HUDEP-2 (cell line): ENCODE measurements around the gene FAM170B.

ENCODE experiments used
- DNase-seq, 76 experiments: peaks; one replicate each; lab custom pipeline; 2025; ENCODE audit not compliant: unreplicated experiment in 76 of 76; lab: John Stamatoyannopoulos, UW

The FAM170B gene

DNA sequence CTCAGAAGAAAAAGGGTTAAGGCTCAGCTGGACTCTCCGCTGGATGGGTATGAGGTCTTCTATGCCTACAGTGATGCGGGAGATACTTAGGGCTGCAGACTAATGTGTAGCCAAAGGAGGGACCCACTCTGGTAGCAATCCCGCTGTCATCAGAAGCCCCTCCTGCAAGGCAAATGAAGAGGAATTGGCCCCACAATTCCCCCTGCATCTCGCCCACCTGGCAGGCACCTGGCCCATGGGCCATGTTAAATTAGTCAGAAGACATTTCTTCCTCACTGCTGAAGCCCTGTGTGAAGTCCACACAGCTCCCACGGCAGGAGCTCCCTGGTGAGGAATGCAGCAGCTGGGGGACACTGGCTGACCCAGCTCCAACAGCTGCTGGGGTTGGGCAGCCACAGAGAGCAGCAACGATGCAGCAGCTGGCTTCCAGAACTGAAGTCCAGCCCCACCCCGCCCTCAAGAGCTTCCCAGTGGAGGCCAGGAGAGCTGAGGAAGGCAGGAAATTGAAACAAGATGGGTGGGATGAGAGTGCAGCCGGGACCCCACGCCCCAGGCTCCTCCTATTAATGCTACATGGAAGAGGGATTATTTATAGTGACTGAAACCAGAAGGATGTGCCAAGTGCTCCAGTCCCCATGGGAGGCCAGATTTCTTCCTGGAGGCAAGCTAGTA, 24.0 kb downstream of the FAM170B start:
- DNase-seq: no peak

DNA sequence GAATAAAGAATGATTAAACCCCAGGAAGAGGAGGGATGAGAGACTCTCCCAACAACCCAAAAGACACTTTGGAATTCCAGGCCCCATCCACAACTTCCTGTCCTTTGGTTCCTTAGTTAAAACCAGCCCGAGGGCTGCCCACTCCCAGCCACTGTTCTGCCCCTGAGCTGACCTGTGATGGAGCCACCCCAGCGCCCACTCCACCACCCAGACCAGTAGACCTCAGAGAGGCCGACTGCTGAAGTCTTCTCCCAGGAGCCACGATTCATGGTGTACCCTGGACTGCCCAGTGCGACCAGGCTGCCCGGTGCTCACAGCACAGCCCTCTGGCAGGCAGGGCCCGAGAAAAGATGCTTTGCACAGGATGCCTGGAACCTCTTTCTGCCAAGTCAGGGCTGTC, 25.2 kb downstream of the FAM170B start:
- no peak for DNase-seq

DNA sequence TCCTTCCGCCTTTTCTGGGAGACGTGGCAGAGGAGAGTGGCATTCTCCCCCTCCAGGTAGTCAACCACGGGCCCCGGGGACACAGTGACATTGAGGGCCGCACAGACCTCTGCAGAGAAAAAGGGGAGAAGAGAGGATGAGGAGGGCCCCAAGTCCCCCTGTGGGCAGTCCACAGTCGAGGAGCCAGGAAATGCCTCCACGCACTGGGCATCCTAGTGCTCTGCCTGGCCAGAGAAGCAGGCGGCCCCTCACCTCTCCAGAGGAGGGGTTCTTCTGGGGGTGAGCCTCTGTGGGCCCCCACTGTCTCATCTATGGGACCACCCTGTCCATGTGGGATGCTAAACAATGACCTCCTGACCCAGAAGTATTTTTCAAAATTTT, 25.9 kb downstream of the FAM170B start:
- no peak for DNase-seq

DNA sequence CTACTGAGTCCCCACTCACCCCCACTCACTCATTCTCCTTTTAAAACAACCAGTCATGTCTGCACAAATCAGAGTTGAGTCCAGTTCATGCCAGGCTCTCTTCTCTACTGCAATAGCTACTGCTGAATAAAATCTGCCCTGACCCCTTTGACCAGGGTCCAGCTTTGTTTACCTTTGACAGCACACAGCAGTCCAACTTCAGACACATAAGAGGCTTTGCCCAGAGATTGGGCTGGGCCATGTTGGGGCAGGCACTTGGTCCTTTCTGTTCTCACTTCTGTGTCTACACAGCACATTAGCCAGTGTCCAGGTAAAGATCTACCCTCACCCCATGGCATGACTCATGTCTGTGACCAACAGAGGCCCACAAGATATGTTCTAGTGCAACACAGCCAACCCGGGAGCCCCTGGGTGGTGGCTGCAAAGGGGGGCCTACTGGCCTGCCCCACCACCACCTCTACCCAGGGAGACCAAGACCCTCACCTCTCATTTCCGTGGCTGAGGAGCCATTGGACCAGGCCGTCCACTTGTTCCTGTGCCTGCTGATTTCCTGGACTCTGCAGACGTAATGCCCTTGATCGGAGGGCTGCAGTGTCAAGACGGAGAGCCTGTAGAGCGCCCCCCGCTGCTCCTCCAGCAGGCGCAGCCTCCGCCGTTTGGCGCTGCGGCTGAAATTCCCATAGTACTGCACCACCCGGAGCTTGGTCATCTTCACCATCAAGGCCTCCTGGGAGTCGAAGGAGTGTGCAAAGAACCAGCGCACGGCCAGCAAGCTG, 26.5 kb downstream of the FAM170B start:
- no peak for DNase-seq

DNA sequence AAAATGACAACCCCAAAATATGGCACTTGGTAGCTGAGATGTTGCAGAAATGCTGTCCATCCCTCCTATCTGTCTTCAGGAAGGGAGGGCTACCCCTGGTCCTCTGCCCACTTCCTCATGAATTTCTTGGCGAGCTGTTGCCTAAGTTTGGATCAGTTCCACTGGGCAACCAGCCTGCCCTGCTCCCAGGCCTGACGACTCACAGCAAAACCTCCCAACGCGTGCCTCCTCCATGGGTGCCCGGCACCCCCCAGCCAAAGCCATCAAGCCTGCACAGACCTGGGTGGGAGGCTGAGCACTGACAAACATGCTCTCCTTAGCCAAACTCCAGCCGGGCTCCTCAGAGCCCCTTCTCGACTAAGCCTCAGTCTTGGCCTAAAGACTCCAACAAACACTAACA, 27.4 kb downstream of the FAM170B start:
- DNase-seq: peak in 1 of 76 experiments; percentile 1

DNA sequence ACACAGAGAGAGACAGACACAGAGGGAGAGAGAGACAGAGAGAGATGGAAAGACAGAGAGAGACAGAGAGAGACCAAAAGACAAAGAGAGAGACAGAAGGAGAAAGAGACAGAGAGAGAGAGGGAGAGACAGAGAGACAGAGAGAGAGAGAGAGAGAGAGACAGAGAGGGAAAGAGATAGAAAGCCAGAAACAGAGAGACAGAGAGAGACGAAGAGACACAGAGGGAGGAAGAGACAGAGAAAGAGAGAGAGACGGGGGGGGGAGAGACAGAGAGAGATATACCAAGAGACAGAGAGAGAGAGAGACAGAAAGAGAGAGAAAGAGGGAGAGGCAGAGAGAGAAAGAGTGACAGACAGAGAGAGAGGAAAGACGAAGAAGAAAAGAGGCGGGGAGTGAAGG, 28.7 kb downstream of the FAM170B start:
- no peak for DNase-seq

DNA sequence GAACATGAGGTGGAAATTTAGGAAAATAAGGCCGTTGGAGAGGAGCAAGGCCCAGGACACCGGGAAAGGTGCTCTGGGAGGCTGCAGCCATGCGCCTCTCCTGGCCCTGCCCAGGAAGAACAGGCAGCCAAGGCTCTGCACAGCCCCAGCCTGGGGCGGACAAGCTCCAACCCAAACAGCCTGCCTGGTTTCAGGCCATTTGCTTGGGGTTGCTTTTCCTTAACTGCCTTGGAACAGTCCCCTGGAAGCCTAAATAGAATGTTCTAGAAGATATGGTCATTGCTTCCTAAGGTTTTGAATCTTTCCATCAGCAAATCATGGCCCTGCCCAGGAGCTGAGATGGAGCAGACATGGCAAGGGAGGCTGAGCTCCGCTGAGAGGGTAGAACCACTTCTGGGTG, 29.5 kb downstream of the FAM170B start:
- DNase-seq: no peak

DNA sequence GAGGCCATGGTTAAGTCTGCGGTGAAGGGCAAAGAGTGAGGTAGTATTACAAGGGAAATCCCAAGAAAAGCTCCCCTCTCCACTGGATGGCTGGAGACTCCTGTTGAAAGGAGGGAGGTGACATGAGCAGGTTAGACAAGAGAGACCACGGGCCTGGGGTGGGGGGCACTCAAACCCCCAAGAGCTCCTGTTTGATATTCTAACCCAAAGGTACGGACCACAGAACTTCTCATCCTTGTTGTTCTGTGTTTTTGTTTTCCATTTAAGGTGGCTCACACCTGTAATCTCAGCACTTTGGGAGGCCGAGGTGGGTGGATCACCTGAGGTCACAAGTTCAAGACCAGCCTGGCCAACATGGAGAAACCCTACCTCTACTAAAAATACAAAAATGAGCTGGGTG, 30.1 kb downstream of the FAM170B start:
- DNase-seq: no peak

DNA sequence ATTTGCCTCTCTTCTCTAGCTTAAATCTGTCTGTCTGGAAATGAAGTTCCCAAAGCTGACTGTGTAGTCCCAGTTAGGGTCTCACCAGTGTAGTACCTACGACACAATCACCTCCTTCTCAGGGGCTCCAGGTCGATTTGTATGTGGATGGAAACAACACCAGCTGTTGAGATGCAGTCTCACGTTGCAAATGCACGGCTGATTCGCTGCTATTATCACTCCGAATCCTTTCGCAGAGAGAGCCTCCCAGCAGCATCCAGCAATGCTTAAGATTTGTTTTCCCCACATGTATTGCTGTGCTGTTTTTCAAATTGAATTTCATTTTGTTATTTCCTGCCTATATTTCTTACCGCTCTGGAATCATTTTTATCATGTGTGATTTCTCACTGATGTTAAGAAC, 34.8 kb downstream of the FAM170B start:
- no peak for DNase-seq

DNA sequence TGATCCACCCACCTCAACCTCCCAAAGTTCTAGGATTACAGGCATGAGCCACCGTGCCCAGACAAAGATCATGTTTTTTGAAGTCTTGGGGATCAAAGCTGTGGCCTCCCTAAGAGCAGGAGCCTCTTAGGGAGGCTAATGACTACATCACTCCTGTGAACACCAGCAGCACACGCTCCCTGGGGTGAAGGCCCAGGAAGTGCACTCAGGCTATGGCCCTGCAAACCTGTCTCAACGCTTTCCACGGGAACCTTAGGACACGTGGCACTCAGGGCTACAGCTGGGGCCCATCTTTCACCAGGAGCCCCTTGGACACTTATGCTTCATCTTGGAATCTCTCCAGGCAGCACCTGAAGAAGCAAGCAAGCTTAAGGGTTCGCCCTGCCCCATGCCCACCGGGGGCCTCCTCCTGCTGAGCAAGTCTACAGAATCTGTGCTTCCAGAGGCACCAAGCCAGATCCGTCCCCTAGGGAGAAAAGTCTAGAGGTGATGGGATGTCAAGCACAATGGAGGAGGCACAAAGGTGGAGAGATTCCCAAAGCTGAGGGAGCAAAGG, 36.9 kb downstream of the FAM170B start:
- no peak for DNase-seq

DNA sequence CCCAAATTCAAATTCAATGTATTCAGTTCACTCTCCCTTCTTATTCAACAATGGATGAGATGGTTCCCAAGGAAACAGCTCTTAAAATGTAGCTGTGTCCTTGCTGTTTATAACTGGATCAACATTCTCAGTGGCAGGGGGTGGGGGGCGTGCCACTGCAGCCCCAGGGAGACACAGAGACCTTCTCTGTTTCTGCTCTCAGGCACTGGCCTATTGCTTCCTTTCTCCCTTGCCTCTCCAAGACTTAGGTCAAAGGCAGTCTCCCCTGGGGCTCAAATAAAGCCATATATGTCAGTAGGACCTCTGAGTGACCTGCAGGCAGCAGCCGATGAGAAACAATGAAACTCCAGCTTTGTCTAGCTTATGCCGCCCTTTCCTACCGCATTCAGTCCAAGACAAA, 39.2 kb downstream of the FAM170B start:
- DNase-seq: no peak

DNA sequence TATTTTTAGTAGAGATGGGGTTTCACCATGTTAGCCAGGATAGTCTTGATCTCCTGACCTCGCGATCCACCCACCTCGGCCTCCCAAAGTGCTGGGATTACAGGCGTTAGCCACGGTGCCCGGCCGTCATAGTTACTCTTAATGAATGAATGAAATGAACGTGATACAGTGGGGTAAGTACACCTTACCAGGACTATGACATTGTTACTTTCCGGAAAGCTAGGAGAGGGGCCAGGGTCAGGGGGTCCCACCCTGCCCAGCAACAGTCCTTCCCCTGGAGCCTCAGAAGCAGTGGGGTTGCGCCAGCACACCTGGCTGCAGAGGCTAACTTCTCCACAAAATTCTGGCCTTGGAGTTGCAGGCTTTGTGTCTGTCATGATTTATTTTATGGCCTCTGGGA, 39.9 kb downstream of the FAM170B start:
- DNase-seq: no peak

DNA sequence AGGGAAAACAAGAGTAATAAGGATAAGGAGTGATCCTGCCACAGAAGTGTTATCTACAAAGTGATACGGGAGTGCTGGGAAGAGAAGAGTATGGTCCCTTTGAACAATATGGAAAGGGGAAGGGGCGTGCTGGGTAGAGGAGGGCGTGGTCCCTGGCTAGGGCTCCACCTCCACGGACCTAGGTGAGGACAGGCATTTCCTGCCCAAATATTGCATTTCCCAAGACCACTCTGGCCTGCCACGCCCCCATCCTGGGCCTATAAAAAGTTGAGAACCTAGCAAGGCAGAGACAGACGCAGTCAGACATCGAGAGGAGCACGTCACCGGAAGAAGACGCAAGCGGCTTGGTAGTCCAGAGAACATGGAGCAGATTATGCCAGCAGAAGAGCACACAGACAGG, 41.3 kb downstream of the FAM170B start:
- DNase-seq: no peak

DNA sequence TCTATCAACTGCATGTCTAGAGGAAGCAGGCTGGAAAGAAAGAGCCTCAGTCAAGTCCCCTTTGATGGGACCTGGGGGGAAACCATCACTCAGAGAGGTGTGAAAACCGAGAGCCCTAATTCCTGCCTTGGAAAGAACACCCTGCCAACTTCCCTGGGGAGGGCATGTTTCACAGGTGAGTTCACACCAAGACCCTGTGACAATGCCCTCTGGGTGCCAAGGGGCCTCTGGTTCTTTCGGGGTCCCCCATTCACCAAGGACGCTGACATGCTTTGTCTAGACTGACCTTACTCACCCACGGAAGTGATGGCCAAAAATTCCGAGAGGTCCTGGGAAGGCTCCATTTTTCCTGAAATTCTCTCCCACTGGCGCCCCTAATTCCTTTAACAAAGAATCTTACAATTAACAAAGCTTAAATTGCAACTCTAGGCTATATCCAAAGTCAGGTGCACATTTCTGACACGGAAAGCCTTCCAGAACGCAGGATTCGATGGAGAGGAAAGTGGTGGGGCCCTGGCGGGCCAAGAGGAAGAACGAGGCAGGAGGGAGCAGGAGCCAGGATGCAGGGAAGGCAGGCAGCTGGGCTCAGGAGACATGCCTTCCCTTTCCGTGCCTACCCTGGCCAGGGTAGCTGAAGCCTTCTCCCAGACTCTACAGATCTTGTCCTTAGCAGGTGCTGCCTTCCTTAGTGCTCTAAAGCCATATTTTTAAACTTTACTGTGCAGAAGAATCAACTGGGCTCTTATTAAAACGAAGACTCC, 42.2 kb downstream of the FAM170B start:
- no peak for DNase-seq

DNA sequence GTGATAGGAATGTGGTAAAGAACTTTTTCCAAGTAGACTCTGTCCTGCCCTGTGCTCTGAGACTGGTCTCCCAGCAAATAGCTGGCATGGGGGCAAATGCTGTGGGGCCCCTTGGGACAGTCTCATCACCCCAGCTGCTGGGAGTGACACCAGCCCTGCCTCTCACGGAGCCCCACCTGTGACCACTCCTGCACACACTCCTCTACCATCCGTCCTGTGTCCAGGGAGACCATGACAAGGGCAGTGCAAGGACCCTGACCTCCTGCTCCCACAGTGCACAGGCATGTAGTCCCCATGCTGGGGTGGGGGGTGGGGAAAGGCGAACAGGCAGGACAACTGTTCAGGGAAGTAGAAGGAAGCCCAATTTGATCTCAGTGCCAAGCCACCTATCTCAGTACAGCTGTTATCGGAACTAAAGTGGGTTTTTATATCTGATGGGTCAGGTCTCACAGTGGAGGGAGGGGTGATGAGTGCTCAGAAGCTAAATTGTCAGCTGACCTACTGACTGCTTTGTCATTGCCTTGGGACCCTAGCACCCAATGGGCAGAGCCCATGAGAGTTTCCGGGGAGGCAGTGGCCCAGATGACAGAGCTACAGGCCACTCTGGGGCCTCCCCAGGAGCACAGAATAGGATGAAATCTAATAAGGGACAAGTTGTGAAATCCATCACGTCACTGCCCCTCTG, 43.0 kb downstream of the FAM170B start:
- no peak for DNase-seq

DNA sequence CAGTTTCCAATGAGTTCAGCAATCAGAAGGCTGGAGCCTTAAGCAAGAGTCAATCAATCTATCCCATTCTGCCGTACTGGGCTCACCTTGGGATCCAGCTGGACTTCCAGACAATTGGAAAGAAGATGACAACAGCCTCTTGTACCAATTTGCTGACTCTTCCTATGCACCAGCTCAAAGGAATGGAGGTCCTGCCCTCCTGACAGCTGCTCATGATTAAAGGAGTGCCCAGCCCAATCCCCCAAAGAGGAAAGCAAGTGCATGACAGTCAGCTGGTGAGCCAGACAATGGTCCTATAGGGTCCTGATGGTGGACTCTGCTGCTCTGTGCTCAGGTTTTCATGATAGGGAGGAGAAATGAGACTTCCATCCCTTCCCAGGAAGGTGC, 43.6 kb downstream of the FAM170B start:
- no peak for DNase-seq

DNA sequence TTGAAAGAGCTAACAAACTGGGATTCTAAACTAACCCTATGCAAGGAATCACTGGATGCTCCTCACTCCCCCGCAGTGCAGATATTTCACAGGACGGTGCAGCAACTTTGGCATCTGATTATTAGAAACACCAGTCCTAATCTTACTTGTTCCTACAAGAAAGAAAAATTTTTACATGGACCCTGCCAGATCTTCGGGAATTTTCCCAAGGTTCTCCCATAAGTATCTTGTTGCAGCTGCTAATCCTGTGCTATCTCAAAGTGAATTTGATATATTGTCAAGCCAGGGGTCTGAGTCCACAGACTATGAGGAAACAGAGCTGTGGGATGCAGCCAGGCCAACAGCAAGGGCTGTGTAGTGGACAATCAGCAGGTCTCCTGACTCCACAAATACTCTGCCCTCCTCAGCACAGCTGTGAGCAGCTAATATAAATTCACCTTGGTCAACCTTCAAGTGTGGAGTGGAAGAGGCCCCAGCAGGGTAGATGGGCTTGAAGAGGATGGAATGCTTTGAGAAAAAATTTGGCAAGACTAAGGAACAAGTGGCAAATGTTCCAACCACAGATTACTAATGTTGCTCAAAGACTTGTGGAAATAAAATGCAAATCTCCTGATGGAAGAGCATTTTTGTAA, 44.1 kb downstream of the FAM170B start:
- no peak for DNase-seq

DNA sequence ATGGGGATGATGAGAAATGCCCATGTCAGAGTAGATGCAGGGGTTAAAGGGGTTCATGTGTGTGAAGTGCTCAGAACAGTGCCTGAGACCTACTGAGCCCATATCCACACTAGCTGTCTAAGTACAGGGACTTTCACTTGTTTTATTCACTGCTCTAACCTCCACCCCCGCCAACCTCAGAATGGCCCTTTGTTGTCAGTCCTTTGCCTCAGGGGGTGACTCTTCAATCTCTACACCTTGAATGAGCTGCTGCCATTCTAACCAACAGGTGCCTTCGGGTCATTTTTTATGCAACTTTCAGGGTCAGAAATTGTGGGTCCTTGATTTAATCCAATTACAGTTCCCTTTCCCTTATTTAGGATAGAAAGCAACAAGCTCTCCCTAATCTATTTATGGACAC, 44.7 kb downstream of the FAM170B start:
- DNase-seq: no peak

DNA sequence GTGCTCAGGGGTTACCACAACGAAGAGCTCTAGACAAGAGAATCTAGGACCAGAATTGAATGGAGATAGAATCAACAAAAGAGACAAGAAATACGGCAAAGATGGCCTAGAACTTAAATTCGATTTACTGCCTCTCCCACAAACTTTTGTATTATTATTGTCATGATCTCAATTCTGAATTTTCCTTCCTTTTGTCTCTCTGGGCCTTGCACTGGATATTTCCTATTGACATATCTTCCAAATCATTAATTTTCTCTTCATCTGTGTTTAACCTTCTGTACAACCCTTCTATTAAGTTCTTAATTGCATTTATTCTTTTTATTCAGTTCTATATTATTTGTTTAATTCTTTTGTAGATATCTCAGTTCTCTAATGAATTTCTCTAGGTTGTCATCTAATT, 46.9 kb downstream of the FAM170B start:
- DNase-seq: no peak

DNA sequence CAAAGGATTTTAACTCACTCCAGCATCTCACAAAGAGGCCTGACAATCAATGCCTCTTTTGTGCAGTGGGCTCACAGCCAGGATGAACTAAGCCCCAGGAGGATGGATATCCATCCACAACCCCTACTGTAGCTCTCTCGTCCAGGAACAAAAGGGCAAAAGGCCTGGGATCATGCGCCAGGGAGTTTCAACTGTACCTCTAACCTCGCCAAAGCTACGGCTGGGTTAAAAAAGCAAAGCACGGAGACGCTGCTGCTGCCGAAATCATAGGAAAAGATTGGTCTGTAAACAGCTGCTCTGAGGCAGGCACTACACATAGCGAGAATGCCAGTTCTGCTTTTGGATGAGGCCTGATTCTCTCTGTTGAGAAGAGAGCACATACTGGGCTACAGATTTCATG, 50.6 kb downstream of the FAM170B start:
- no peak for DNase-seq

DNA sequence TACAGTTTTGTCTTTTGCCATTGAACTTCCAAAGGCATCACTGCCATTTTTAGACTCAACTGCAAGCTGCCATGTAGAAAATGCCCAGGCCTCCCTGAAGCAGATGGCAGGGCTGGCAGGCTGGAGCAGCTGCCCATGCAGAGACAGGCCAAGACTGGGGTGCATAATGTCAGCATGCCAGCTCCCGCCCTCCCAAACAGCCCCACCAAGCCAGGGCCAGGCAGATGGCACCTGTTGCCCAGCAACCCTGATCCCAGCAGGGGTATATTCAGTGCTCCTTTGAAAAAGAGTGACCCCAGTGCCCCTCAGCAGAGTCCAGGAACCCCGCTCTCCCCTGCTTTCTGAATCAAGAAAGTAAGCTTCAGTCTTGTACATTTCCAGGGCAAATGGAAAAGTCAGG, 51.1 kb downstream of the FAM170B start:
- DNase-seq: no peak
